GM12878 (cell line): ENCODE results near the gene PIGU. TPM values are rescaled to one million over a fixed set of nuclear protein-coding genes. Genes with fewer than 3 reads are reported as not detected.
A peak's percentile ranks its signal among the peaks of the same experiment; 100 is the strongest.

ENCODE experiments used
- BMI1 ChIP-seq: fragments of 450-650 bp; IDR thresholded peaks from 2 replicates; pipeline ENCODE4 v1.6.1; 2016; ENCODE audit warnings: mild to moderate bottlenecking, moderate library complexity, borderline replicate concordance
- EED ChIP-seq: sonication (generic); IDR thresholded peaks from 2 replicates; pipeline ENCODE4 v1.6.1; 2016; ENCODE audit warnings: antibody characterized with exemption, low read depth
- GABPA ChIP-seq: IDR thresholded peaks from 2 replicates; pipeline ENCODE4 v1.6.1; 2014; ENCODE audit warnings: antibody characterized with exemption, low read depth, mild to moderate bottlenecking, inconsistent platforms
- HDGF ChIP-seq: fragments of 450-650 bp; IDR thresholded peaks from 2 replicates; pipeline ENCODE4 v1.6.1; 2016; ENCODE audit warnings: antibody characterized with exemption
- KDM1A ChIP-seq: fragments of 200-600 bp; sonication (generic); IDR thresholded peaks from 2 replicates; pipeline ENCODE4 v1.6.1; 2016; ENCODE audit warnings: borderline replicate concordance
- KLF5 ChIP-seq: fragments of 450-650 bp; IDR thresholded peaks from 2 replicates; pipeline ENCODE4 v1.6.1; 2014; ENCODE audit warnings: mild to moderate bottlenecking; ENCODE audit not compliant: partially characterized antibody
- LARP7 ChIP-seq: fragments of 450-650 bp; IDR thresholded peaks from 2 replicates; pipeline ENCODE4 v1.6.1; 2017; ENCODE audit warnings: mild to moderate bottlenecking
- MTA2 ChIP-seq: fragments of 450-650 bp; IDR thresholded peaks from 2 replicates; pipeline ENCODE4 v1.6.1; 2016; ENCODE audit warnings: low read depth, mild to moderate bottlenecking, moderate library complexity
- NR2C2 ChIP-seq: IDR thresholded peaks from 2 replicates; pipeline ENCODE4 v1.6.1; 2011; ENCODE audit warnings: borderline replicate concordance, low read depth; ENCODE audit not compliant: control insufficient read depth, insufficient read length
- POLR2A ChIP-seq: IDR thresholded peaks from 2 replicates; pipeline ENCODE4 v1.6.1; 2011; ENCODE audit warnings: low read depth, mild to moderate bottlenecking, low read length
- POU2F2 ChIP-seq: IDR thresholded peaks from 3 replicates; pipeline ENCODE4 v1.6.1; 2011; ENCODE audit warnings: low read depth, mild to moderate bottlenecking, low read length, borderline replicate concordance
- SUPT20H ChIP-seq: IDR thresholded peaks from 2 replicates; pipeline ENCODE4 v1.6.1; 2011; ENCODE audit warnings: low read depth, mild to moderate bottlenecking, low read length, moderate library complexity, borderline replicate concordance; ENCODE audit not compliant: control insufficient read depth
- TARDBP ChIP-seq: IDR thresholded peaks from 2 replicates; pipeline ENCODE4 v1.6.1; 2016; ENCODE audit warnings: borderline replicate concordance
- ZNF592 ChIP-seq: fragments of 450-650 bp; IDR thresholded peaks from 2 replicates; pipeline ENCODE4 v1.6.1; 2017; ENCODE audit warnings: mild to moderate bottlenecking, moderate library complexity
- ZZZ3 ChIP-seq: IDR thresholded peaks from 2 replicates; pipeline ENCODE4 v1.6.1; 2011; ENCODE audit warnings: low read depth; ENCODE audit not compliant: control insufficient read depth, insufficient read length
- polyA plus RNA-seq, 11 experiments: library from polyadenylated mRNA; depleted of rRNA in 4 of 11; unstranded in 6 of 11; stranded (reverse) in 5 of 11; fragments of >200 nt; fragmentation: Nextera tagmentation in 4 of 11; fragmentation: Illumina TruSeq in 1 of 11; extraction: Ambion mirVana in 4 of 11; extraction: Trizol in 1 of 11; gene quantifications; 1 replicate in 1 of 11; 2 replicates in 10 of 11; pipeline versions ENCODE4 v1.2.1 to v1.2.3, GENCODE V29; 2011 to 2016; ENCODE audit warnings: inconsistent platforms in 2 of 11, missing spikeins in 2 of 11, low read depth in 1 of 11
- total RNA-seq, 4 experiments: library from RNA; depleted of rRNA in 3 of 4; stranded (reverse); fragments of >200 nt in 3 of 4; fragmentation: Illumina TruSeq in 1 of 4; extraction: Trizol in 1 of 4; gene quantifications; 2 replicates each; pipeline versions ENCODE4 v1.2.1 to v1.2.3, GENCODE V29; 2013 to 2021
- TF ChIP-seq, protein P1 (sequence below): fragments of 450-650 bp; IDR thresholded peaks from 2 replicates; pipeline ENCODE4 v1.6.1; 2017; ENCODE audit warnings: mild to moderate bottlenecking, low read depth, inconsistent platforms; ENCODE audit not compliant: poor library complexity, severe bottlenecking
- TF ChIP-seq, protein P2 (sequence below): fragments of 450-650 bp; IDR thresholded peaks from 2 replicates; pipeline ENCODE4 v1.6.1; 2014; ENCODE audit warnings: mild to moderate bottlenecking
- TF ChIP-seq, protein P3 (sequence below): fragments of 450-650 bp; IDR thresholded peaks from 2 replicates; pipeline ENCODE4 v1.6.1; 2016; ENCODE audit warnings: mild to moderate bottlenecking, moderate library complexity, borderline replicate concordance

PIGU gene
- total and polyA plus RNA-seq, 10 of the 15 experiments (the other 5 are each of a cell fraction or from before 2014, with no cell fraction given) = 4.1 to 88.2 (median 25.0) TPM

DNA sequence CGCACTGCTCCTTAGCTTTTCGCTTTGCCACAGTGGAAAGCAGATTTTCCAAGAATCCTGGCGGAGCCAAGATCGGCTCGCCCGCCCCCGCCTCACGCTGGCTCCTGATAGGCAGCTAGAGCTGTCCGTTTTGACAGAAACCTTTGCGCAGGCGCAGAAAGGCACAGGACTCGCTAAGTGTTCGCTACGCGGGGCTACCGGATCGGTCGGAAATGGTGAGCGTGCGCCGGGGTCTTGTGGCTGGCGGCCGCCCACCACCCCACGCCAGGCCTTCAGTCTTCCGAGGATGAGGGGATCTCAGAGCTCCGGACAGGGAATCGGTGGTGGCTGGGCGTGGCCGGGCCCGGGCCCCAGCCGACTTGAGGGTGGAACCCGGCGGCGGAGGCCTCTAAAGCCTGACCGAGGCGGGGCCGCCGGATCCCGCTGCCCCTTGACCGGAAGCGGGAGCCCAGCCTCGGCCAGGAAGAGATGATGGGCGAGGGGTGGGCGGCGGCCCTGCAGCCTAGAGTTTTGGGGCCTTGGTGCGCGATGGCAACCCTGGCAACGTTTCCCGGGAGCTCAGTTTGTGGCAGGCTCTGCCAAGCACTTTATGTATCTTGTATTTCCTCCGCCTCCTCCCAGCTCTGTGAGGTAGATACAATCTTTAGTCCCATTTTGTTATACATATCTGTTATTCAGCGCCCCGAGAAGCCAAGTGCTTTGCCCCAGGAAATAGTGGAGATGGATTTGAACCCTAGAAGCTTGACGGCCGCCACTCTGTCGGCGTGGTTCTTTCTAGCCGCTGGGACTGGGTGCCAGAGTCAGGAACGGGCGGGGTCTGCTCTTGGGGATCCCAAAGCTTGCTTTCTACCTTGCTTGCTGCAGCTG lies 160.4 kb downstream of the PIGU start, which contains the start of gene DYNLRB1 (continued):
- peak; percentile 90 for TF ChIP-seq POLR2A
- TF ChIP-seq HDGF = no peak
- TF ChIP-seq MTA2 = no peak
- no peak for TF ChIP-seq ZNF592
- TF ChIP-seq, protein P1, sequence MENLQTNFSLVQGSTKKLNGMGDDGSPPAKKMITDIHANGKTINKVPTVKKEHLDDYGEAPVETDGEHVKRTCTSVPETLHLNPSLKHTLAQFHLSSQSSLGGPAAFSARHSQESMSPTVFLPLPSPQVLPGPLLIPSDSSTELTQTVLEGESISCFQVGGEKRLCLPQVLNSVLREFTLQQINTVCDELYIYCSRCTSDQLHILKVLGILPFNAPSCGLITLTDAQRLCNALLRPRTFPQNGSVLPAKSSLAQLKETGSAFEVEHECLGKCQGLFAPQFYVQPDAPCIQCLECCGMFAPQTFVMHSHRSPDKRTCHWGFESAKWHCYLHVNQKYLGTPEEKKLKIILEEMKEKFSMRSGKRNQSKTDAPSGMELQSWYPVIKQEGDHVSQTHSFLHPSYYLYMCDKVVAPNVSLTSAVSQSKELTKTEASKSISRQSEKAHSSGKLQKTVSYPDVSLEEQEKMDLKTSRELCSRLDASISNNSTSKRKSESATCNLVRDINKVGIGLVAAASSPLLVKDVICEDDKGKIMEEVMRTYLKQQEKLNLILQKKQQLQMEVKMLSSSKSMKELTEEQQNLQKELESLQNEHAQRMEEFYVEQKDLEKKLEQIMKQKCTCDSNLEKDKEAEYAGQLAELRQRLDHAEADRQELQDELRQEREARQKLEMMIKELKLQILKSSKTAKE = peak; percentile 14
- TF ChIP-seq, protein P2, sequence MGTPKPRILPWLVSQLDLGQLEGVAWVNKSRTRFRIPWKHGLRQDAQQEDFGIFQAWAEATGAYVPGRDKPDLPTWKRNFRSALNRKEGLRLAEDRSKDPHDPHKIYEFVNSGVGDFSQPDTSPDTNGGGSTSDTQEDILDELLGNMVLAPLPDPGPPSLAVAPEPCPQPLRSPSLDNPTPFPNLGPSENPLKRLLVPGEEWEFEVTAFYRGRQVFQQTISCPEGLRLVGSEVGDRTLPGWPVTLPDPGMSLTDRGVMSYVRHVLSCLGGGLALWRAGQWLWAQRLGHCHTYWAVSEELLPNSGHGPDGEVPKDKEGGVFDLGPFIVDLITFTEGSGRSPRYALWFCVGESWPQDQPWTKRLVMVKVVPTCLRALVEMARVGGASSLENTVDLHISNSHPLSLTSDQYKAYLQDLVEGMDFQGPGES = 0 out of 2 replicates have a peak, but pooled peaks have one; percentile 48
- no peak for TF ChIP-seq ZZZ3
- TF ChIP-seq EED = peak; percentile 89
- TF ChIP-seq NR2C2 = no peak
- peak; percentile 85 for TF ChIP-seq LARP7
- TF ChIP-seq POU2F2 = peak; percentile 59; the same call in 1 of the 3 replicates
- TF ChIP-seq SUPT20H = no peak
- TF ChIP-seq KLF5 = peak; percentile 4
- peak; percentile 74; the same call in 1 of the 2 replicates for TF ChIP-seq GABPA
- TF ChIP-seq TARDBP = no peak
- TF ChIP-seq, protein P3, sequence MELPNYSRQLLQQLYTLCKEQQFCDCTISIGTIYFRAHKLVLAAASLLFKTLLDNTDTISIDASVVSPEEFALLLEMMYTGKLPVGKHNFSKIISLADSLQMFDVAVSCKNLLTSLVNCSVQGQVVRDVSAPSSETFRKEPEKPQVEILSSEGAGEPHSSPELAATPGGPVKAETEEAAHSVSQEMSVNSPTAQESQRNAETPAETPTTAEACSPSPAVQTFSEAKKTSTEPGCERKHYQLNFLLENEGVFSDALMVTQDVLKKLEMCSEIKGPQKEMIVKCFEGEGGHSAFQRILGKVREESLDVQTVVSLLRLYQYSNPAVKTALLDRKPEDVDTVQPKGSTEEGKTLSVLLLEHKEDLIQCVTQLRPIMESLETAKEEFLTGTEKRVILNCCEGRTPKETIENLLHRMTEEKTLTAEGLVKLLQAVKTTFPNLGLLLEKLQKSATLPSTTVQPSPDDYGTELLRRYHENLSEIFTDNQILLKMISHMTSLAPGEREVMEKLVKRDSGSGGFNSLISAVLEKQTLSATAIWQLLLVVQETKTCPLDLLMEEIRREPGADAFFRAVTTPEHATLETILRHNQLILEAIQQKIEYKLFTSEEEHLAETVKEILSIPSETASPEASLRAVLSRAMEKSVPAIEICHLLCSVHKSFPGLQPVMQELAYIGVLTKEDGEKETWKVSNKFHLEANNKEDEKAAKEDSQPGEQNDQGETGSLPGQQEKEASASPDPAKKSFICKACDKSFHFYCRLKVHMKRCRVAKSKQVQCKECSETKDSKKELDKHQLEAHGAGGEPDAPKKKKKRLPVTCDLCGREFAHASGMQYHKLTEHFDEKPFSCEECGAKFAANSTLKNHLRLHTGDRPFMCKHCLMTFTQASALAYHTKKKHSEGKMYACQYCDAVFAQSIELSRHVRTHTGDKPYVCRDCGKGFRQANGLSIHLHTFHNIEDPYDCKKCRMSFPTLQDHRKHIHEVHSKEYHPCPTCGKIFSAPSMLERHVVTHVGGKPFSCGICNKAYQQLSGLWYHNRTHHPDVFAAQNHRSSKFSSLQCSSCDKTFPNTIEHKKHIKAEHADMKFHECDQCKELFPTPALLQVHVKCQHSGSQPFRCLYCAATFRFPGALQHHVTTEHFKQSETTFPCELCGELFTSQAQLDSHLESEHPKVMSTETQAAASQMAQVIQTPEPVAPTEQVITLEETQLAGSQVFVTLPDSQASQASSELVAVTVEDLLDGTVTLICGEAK = peak; percentile 83
- TF ChIP-seq KDM1A = no peak
- no peak for TF ChIP-seq BMI1
